Bronchial epithelial cell (primary cell): ENCODE results near the gene FAM222A. TPM values are rescaled to one million over a fixed set of nuclear protein-coding genes. Genes with fewer than 3 reads are reported as not detected.

Experiments used
- DNase-seq: peaks from one replicate; pipeline ENCODE4 v3.0.0-alpha.2; 2010; ENCODE audit warnings: low read depth
- FAIRE-seq: peaks from 2 replicates; lab custom pipeline; 2011; peaks lifted over from hg19 to GRCh38; lab: Jason Lieb, UNC
- H3K27me3 ChIP-seq: 2 replicates; pipeline ENCODE4 v1.5.1; 2011; ENCODE audit warnings: low read length; ENCODE audit not compliant: control insufficient read depth, insufficient read depth
- H3K36me3 ChIP-seq: 2 replicates; pipeline ENCODE4 v1.5.1; 2011; ENCODE audit warnings: low read length; ENCODE audit not compliant: control insufficient read depth, insufficient read depth
- H3K4me3 ChIP-seq: 2 replicates; pipeline ENCODE4 v1.5.1; 2011; ENCODE audit warnings: mild to moderate bottlenecking, low read depth, low read length, control low read depth
- CTCF ChIP-seq: IDR thresholded peaks from 2 replicates; pipeline ENCODE4 v1.5.1; 2011; ENCODE audit warnings: mild to moderate bottlenecking, moderate library complexity, low read length, control low read depth, inconsistent platforms; ENCODE audit not compliant: insufficient read depth, severe bottlenecking
- total RNA-seq: library from RNA; depleted of rRNA; stranded (reverse); fragments of >200 nt; gene quantifications from 2 replicates; pipeline ENCODE4 v1.2.1, GENCODE V29; 2014

Gene FAM222A
- total RNA-seq, 1 donor from 2014 or later, result not detected

GRCh38 chr12:109772622-109773321, 59.1 kb downstream of the FAM222A start:
- FAIRE-seq, result peak; percentile 70

GRCh38 chr12:109773384-109774011, 59.9 kb downstream of the FAM222A start:
- FAIRE-seq, result peak; percentile 52

More at GRCh38 chr12:109772622-109773321, 59.1 kb downstream of the FAM222A start:
- H3K27me3 ChIP-seq, result peaks cover 3% of the 10 kb centered on the region
- TF ChIP-seq CTCF, result no peak
- H3K36me3 ChIP-seq, result no peaks in the 10 kb centered on the region
- DNase-seq, result no peak
- no peak overlapping the region for H3K4me3 ChIP-seq

GRCh38 chr12:109775172-109775881, 61.7 kb downstream of the FAM222A start:
- peak; percentile 42 for DNase-seq
- FAIRE-seq, result no peak
- H3K36me3 ChIP-seq, result no peaks in the 10 kb centered on the region
- H3K27me3 ChIP-seq, result peaks cover 3% of the 10 kb centered on the region
- peak; percentile 91 for TF ChIP-seq CTCF
- no peak overlapping the region for H3K4me3 ChIP-seq

More at GRCh38 chr12:109773384-109774011, 59.9 kb downstream of the FAM222A start:
- no peaks in the 10 kb centered on the region for H3K36me3 ChIP-seq
- H3K4me3 ChIP-seq, result no peak overlapping the region
- peak; percentile 82 for DNase-seq
- H3K27me3 ChIP-seq, result peaks cover 3% of the 10 kb centered on the region
- no peak for TF ChIP-seq CTCF

GRCh38 chr12:109776624-109777023, 63.0 kb downstream of the FAM222A start:
- no peaks in the 10 kb centered on the region for H3K36me3 ChIP-seq
- H3K4me3 ChIP-seq, result no peak overlapping the region
- no peak for DNase-seq
- FAIRE-seq, result no peak
- TF ChIP-seq CTCF, result no peak
- peaks cover 3% of the 10 kb centered on the region for H3K27me3 ChIP-seq

GRCh38 chr12:109777544-109777943, 63.9 kb downstream of the FAM222A start:
- Histone ChIP-seq H3K27me3 (peaks cover 3% of the 10 kb centered on the region), H3K4me3 (no peak overlapping the region), H3K36me3 (no peaks in the 10 kb centered on the region)
- no peak for TF ChIP-seq CTCF
- DNase-seq (peak; percentile 55), FAIRE-seq (no peak)
